Right renal cortex interstitium (tissue), 3 donors: ENCODE measurements around the gene MAGEA9B. TPM values are rescaled to one million over a fixed set of nuclear protein-coding genes. Genes with fewer than 3 reads are reported as not detected.
"Not testable (repeated sequence)": the region's sequence is repeated elsewhere in the genome, so short reads cannot be mapped to it uniquely, and the experiment has no call there.

ENCODE experiments used
- DNase-seq, 3 donors: peaks; one replicate each; pipeline ENCODE4 v3.0.0-alpha.2; 2013; ENCODE audit warnings: low read depth in 3 of 3, low spot score in 2 of 3
- polyA plus RNA-seq, 3 donors: library from polyadenylated mRNA; unstranded; fragments of 120-200 nt; gene quantifications; one replicate each; pipeline ENCODE4 v1.2.1, GENCODE V29; 2013; ENCODE audit not compliant: insufficient read length in 3 of 3

MAGEA9B gene
- polyA plus RNA-seq, 3 donors = not detected

DNA sequence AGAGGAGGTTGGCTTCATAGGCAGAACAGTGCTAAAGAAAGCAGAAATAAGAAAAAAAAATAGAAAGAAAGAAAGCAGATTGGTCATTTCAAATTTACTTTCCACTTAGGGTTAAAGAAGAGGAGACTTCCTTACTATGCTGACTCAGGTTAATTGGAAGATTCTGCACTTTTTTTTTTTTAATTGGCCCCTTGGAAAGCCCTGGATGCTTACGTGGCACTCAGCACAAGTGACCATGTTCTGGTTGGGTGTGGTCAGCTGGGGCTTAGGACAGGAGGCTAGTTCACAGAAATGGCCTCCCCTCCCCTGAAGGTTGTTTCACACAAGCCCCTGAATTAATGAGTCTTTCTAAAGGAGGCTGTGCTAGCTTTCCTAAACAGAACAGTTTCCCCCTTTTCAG lies 14.5 kb downstream of the MAGEA9B start:
- DNase-seq = no peak

DNA sequence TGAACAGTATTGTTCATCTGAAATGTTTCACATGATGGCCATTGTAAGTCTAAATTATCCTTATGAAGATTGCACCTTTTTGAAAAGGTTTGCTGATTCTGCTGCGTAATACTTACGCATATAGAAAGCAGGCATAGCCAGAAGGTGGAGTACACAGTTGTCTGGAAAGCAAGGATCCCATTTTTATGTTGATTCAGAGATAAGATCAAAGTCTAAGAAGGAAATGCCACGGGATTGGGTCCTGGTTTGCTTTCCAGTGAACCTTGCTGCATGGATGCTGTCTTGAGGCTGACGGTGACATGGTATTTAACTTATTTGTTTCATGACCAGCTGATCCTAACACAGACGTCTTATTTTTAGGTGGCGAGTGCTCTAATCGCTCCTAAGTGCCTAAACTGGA lies 15.5 kb downstream of the MAGEA9B start:
- DNase-seq = no peak

DNA sequence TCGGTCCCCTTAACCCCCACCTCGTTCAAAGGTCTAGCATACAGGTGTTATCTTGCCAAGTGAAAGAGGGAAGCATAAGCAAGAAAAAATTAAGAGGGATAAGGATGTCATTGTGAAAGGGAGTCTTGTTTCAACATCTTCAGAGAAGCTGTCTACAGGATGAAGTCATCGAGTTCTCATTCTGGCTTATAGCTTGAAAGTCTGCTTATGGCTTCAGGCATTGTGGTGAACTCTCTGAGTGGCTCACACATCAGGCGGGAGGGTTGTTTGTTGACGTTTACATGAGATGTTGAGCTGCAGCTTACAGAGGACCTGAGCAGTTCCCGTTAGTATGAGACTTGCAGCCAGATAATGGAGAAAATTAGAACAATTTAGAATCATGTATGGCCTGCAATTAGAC lies 16.6 kb downstream of the MAGEA9B start:
- no peak for DNase-seq

DNA sequence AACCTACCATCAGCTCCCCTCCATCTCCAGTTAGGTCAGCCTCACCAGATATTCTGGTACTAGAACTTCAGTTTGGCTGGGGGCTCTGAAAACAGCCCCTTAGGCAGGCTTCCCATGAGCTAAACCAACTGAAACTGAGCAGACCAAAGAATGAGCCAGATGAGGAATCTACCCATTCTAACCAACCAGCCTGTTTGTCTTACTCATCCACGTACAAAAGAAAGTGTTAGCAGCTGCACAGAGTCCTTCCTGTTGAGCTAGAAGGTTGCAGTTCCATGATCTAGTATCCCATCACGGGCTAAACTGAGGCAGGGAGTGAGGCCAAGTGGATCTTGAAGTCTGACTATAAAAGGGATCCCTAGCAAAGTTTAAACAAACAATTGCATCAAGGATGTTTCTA lies 17.5 kb downstream of the MAGEA9B start:
- no peak for DNase-seq

DNA sequence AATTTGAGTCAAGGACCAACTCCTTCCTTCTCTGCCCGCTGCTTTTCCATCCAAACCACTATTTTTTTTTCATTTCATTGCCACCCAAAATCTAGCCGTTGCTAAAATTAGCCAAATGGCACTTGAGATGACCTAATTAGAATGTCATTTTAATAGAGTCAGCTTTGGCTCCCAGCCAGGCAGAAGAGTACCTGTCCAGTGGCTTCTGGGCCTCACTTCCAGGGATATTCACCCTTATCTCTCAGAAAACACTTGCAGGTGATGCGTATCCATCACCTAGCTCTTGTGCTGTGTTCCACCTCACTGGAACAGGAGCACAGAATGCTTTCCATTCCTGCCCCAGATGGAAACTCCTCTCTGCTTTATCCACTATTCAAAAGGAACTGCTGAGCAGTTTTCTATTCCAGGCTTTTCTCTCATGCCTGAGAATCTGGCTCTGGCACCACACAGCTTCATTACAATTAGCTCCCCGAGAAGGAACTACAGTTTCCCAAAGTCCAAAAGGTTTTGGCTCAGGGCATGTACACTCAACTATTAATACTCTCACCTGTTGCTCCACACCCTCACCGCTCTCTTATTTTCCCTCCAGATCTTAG lies 18.5 kb downstream of the MAGEA9B start:
- no peak for DNase-seq

DNA sequence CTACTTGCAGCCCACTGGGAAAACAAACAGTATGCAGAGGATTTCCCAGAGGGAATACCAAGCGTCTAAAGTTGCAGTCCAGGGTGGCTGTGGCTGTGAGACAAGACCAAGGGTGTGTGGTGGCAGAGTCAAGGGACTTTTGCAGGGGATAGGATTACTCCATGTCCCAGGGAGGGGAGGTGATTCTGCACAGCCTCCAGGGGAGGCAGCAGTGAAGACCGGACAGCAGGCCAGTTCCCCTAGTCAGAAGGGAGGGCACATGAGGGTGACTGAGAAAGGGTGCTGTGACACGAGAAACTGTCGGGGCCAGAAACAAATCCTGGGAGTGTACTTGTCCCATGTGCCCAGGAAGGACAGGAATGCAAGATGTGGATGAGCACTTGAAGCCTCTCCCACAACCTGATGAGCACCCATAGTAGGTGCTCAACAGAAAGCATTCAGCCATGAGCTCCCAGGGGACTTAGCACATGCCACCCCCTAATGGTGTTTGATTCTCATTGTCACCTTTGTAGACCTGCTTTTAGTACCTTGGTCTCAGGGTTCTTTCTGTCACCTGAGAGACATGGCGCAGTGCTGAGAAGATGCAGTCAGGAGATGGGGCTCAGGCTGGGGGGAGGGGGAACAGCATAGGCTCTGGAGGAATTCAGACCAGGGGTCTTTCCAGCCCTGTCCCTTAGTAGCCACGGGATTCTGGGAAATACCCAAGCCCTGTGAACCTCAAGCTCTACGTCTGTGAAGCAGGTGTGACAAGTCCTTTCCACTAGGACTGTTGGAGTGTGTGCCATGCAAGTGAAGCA lies 19.4 kb downstream of the MAGEA9B start:
- no peak for DNase-seq

DNA sequence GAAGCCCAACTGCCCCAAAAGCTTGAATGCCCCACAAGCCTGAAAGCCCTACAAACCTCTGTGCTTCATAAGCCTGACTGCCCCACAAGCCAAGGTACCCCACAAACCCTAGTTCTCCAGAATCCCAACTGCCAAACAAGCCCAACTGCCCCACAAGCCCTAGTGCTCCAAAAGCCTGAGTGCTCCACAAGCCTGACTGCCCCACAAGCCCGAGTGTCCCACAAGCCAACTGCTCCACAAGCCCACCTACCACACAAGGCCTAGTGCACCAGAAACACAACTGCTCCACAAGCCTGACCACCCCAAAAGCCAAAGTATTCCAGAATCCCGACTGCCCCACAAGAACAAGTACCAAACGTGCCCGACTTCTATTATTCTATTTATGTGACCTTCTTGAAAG lies 23.9 kb downstream of the MAGEA9B start:
- DNase-seq = no peak

DNA sequence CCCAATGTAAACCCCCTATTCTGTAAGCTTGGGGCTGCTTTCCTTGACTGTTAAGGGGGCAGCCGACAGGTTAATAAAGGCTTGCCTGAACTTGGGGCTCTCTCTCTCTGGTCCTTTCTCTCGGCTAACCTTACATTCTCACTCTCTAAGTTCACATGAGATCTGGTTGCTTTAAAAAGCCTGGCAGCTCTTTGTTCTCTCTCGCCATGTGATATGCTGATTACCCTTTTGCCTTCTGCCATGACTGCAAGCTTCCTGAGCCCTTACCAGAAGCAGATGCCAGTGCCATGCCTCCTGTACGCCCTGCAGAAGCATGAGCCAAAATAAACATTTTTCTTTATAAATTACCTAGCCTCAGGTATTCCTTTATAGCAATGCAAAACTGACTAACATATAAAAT lies 32.0 kb downstream of the MAGEA9B start:
- DNase-seq = not testable (repeated sequence)

DNA sequence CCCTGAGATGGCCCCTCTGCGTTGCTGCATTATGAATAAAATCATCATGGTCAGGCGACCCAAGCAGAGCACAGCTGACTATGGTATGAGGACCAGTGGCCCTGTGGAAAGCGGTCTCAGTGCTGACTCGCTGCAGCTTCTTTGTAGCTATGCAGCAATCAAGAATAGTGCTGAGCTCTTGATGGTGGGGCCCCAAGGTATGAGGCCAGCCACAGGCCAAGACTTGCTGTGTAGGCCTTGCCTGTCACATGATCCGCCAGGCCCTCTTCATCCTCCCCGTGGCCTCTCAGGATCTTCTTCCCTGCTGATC lies 35.4 kb downstream of the MAGEA9B start:
- DNase-seq = not testable (repeated sequence)

DNA sequence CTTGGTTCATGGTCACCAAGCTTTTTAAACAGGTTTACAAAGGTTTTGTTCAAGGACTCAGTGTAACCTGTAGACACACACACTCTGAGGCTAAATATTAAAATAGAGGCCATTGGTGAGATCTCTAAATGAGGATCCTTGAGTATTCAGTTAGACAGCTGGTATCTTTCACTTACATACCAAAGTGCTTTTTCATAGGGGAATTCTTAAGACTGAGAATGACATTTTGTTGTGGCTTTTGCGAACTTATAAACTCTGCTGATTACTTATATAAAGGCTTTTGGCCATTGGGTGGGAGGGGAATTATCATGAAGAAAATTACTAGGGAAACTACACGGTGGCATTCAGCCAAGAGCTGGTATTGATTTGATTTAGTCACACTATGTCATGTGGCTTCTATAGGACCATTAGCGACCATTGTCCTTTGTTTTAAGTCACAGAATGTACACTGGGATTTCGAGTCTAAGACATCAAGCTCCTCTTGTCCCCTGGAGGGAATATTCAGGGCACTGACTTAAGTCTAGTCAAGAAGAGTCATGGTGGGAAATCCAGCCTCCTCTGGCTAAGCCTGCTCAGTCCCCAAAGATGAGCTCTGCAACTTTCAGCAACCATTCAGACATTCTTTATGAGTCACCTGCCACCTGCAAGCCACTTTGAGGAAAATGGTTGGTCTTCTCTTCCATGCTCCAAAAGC lies 35.9 kb downstream of the MAGEA9B start:
- not testable (repeated sequence) for DNase-seq

DNA sequence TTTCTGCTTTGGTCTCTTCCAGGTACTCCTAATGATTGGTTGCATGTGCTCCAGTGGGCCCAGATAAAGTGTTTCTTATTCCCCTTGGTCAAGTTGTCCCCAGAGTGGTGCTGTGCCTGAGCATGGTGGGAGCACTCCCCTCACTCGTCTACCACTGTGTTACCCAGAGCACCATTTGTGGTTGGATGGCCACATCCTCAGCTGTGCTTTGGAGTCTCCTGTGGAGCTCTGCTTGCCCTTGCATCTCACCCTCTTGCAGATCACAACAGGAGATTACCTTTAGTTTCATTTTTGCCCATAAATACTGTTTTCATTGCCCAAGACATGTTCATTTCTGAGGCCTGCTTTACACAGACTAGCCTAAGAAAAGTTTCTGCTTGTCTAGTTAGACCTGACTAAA lies 36.8 kb downstream of the MAGEA9B start:
- DNase-seq = not testable (repeated sequence)

DNA sequence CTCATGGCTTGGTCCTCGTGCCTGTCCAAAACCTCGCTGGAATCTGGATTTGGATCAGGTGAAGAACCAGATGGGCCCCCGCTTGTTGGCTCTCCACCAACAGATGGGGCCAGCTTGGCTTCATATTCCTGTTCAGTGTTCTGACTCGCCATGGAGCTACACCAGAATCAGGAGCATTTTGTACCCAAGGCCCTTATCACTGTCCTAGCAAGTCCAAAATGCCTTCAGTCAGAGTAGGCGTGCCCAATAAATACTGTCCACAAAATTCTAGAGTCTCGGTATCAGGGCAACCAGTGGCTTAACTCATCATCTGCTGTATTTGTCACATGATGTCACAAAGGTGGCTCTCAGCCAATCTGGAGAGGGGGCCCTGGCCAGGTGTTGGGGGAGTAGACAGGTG lies 37.6 kb downstream of the MAGEA9B start, which contains the start of gene HSFX3:
HSFX3 (minus strand) TSS at position 224 of the 400 bp plus-strand sequence; CDS start at position 152, 72 bp downstream.
- DNase-seq = not testable (repeated sequence)

DNA sequence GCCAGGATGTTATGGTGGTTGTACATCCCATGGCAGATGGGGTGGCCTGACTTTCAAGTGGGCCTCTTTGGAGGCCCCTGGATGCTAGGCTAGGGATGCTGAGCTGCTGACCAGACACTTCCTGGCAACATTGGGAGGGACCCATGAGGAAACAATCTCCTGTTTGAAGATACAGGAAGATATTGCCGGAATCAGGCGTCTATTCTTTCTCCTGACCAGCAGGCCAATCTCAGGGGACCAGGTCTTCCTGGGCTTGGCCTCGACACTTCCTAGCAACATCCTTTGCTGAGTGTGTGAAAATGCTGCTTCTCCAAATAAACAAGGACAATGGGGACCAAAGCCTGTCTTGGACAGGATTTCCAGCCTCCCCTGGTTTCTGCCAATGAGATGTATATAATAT lies 39.5 kb downstream of the MAGEA9B start:
- not testable (repeated sequence) for DNase-seq

DNA sequence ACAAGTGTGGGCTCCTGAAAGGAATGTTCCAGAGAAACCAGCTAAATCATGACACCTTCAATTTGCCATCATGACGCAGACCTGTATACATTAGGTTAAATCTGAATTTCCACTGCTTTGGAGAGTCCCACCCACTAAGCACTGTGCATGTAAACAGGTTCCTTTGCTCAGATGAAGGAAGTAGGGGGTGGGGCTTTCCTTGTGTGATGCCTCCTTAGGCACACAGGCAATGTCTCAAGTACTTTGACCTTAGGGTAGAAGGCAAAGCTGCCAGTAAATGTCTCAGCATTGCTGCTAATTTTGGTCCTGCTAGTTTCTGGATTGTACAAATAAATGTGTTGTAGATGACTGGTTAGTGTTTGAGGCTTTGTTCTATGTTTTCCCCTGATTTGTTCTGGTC lies 40.3 kb downstream of the MAGEA9B start:
- DNase-seq = not testable (repeated sequence)

DNA sequence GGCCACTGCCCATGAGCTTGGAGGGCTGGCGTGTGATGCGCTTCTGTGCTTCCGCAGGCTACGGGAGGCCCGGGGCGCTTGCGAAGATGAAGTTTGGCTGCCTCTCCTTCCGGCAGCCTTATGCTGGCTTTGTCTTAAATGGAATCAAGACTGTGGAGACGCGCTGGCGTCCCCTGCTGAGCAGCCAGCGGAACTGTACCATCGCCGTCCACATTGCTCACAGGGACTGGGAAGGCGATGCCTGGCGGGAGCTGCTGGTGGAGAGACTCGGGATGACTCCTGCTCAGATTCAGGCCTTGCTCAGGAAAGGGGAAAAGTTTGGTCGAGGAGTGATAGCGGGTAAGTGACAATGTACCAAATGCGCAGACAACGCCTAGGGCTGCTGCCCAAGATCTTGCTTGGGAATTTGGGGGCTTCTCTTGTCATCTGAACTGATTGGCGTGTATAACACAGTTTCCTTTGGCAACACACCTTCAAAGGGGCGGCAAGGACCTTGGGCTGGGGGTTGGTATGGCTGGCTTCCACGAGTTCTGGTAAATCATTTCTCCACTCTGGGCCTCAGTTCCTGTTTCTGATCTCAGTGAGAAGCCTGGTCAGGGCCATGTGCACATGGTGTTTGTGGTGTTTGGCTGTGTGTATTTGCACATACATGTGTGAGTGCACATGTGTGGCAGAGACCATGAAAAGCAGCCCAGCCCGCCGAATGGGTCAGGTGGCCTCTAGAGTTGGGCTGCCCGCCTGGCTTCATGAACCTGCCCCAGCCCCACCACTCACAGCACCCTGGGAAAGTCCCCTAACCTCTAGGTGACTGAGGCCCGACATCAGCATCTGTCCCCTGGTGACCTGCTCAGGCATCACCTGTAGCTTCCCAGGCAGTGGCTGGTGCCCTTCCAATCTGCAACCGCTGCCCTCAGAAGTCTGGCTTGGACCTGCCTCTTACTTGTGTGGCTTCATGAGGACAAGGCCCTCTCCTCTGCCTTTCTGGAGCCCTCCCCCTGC lies 41.4 kb downstream of the MAGEA9B start:
- not testable (repeated sequence) for DNase-seq

DNA sequence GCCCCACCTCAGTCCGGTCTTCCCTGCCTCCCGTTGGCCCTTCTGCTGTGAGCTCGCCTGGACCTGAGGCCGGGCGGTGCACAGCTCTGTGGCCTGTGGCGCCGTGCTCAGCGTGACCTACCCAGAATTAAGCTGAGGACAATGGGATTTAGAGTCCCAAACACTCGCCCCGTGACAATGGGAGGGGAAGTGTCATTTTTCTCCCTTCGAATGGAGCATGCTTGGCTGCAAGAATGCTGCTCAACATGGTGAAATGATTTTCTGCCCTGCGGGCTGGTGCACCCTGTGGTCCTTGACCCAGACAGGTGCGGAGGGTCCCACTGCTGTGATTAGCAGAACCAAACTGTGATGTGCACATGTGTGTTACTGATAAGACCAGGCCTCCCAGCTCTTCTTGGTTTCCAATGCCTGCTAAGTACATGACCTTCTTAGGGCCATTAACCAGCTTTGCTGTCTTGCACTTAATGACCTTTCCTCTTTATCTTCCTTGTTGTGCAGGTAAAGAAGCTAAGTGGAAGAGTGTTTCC lies 45.7 kb downstream of the MAGEA9B start:
- DNase-seq = no peak

DNA sequence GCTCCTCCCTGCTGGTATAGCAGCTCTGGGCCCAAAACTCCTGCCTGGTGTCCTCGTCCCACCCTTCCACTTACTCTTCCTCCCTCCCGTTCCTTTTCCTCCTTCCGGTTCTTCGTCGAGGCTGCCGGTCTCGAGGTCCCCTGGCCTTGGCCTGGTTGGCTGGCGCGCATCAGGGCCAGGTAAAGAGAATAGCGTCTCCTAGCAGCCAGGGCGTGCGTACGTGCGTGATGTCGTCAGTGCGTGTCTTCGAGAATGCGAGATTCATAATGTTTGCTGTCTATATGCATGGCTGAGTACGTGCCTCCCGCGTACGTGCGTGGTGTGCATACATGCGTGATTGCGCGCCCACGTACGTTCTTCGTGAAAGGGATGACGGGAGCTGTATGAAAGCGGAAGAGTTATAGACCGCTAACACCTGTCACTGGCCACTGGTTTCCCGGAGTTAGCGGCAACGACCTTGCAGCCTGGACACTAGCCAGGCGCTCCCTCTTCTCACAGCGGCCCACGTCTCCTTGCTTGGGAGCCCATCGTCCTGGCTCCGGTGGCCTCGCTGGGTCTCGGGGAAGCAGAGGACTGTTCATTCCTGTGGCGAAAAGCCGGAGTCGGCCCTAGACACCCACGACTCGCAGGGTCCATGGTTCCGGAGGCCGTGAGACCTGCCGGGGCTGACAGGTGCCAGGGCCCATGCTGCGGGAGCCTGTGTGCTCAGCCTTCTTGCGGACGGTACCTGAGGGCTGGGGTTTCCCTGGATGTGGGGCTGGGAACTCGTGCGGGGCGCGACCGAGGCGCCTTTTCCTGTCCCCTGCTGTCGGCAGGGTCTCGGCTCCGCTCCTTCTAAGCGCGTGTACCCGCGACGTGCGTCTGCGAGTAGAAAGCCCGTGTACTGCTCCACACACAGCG lies 46.4 kb downstream of the MAGEA9B start, which contains the start of gene EOLA1:
EOLA1 (plus strand) TSS at position 392 of the 900 bp plus-strand sequence. CDS start 4,619 bp downstream, outside the sequence.
- DNase-seq = peak; percentile 67 to 80 (median 69)

DNA sequence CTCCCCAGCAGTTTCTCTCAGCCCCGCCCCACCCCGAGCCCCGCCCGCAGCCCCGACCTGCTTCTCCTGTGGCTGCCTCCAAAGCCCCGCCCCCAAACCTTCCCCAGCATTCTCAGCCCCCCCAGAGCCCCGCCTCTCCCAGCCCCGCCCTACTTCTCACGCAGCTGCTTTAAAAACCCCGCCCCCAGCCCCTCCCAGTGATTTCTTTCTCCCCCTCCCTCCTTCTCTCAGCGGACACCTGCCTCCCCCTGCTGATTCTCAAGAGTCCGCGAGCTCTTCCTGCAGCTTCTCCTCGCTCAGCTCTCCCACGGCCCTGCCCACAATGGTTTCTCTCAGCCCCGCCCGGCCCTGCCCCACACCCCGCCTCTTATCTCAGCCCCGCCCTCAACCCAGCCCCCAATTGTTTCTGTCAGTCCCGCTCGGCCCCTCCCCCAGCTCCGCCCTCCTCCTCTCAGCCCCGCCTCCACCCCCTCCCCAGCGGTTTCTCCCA lies 47.1 kb downstream of the MAGEA9B start:
- DNase-seq = peak; percentile 38 to 75 (median 69)
